Hindlimb muscle (tissue), 1 donor: ENCODE measurements around the gene PRKCD. TPM values are rescaled to one million over a fixed set of nuclear protein-coding genes. Genes with fewer than 3 reads are reported as not detected.

Experiments
- DNase-seq: peaks from one replicate; pipeline ENCODE4 v3.0.0-alpha.2; 2013
- polyA plus RNA-seq: library from polyadenylated mRNA; unstranded; fragments of 120-200 nt; gene quantifications from one replicate; pipeline ENCODE4 v1.2.1, GENCODE V29; 2013; ENCODE audit not compliant: insufficient read length

The PRKCD gene
- polyA plus RNA-seq, 1 donor = 8.2 TPM

DNA sequence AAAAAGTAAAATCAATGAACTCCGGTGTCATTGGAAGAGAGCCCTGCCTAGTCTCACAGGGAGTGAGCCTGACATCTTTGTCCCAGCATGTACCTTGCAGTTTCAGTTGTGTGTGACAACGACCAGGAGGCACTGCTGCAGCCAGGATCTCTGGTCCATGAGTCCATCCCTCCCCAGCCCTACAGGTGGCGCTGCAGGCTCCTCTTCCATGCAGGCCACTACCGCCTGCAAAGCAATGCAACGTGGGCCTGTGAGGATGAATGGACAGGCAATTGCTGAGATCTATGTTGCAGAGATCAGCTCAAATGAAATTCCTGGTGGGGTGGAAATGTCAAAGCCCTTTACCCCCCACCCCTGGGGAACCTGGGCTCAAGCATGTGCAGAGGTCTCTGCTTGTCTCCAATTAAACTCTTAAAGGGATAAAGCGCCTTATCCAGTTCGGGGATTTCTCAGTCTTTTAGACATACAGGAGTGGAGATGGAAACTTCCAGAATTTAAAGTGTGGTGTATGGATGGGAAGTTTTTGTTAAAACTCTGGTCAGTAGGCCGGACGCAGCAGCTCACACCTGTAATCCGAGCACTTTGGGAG lies 59.0 kb downstream of the PRKCD start:
- DNase-seq = peak; percentile 56

GRCh38 chr3:53221345-53221744 lies 60.3 kb downstream of the PRKCD start:
- no peak for DNase-seq

GRCh38 chr3:53221827-53222182 lies 60.8 kb downstream of the PRKCD start:
- DNase-seq = no peak

- DNase-seq = no peak
Observed at GRCh38 chr3:53222183-53222901, 61.3 kb downstream of the PRKCD start.

GRCh38 chr3:53223025-53223424 lies 62.0 kb downstream of the PRKCD start:
- DNase-seq = no peak

DNA sequence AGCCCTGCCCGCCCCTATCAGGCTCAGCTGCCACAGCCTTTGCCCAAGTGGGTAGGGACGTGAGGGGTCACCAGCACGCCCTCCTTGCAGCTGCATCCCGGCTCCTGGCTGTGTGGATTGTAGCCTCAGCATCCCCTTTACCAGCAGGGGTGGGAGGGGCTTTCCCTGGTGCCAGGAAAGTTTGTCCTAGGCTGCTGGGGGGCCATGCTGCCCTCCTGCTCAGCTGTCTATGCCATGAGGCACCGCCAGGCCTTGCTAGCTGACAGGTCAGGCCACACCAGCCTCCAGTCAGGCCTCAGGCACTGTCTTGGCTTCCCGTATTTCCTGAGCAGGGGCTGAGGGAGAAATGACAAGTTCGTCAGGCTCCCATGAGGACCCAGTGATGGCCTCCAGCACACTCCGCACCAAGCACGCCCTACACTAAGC lies 62.5 kb downstream of the PRKCD start:
- DNase-seq = no peak

DNA sequence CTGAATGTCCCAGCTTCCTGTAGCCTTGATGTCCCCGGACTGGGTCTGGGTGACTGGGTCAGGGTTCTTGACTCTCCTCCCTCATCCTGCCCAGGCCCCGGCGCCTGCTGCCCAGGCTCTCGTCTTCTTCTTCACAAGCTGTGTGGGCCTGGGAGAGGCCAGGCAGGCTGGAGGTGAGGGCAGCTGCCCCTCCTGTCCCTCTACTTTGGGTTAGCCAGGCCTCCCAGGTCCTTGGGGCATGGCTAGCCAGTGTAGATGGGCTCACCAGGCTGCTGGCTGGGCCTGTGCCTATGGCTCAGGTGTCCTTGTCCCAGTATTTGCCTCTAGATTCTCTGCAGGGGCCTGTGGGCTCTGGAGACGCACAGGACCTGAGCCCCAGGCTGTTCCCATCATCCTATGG lies 63.0 kb downstream of the PRKCD start:
- no peak for DNase-seq

DNA sequence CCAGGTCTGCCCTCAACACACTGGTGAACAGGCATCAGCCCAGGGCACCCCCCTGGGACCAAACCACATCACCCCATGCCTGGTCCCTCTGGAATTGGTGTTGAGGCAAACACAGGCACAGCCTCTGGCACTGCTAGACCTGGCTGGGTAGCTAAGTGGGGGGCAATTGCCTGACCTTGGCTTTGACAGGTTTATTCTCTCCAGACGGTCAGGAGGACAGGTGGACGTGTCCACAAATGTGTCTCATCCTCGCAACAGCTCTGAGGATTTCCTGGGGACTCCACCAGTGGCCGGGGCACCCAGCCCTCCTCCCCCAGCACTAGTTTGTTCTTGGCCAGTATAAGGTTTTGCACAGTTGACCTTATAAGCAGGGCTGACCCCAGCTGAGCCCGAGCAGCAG lies 63.5 kb downstream of the PRKCD start:
- no peak for DNase-seq

GRCh38 chr3:53225181-53225580 lies 64.2 kb downstream of the PRKCD start:
- no peak for DNase-seq

DNA sequence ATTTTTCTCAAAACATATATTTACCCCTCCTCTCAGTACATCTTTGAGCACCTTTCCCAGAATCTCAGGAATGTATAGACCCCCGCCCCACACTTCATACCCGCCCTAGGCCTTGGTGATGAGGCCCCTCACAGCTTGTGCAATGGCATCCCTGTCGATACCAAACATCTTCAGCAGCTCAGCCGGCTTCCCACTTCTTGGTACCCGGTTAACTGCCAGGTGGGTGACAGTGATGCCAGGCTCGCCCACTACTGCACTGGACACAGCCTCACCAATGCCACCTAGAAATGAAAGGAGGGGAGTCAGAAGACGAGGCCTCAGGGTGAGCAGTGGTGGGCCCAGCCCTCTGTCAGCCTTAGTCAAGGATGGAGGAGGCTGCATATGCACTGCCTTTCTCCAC lies 64.6 kb downstream of the PRKCD start:
- DNase-seq = no peak

GRCh38 chr3:53226142-53226840 lies 65.3 kb downstream of the PRKCD start:
- DNase-seq = no peak

- DNase-seq = no peak
Observed at GRCh38 chr3:53226841-53227407, 65.9 kb downstream of the PRKCD start.

GRCh38 chr3:53227993-53228885 lies 67.2 kb downstream of the PRKCD start:
- no peak for DNase-seq

DNA sequence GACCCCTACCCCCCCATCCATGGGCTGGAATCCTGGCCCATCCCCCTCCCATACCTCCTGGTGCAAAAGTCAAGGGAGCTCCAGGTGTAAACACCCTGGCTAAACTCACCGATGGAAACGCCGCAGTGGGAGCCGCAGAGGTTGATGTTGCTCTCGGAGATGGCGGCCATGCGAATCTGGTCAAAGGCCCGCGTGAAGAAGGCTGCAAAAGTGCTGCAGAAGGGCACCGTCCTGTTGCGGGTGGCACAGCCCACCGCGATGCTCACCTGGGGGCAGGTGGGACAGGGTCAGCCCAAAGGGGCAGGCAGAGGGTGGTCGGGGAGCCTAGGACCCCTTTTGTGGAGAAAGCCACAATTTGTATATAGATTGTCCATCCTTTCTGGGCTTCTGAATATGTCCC lies 68.2 kb downstream of the PRKCD start:
- DNase-seq = no peak

GRCh38 chr3:53229606-53230005 lies 68.6 kb downstream of the PRKCD start:
- no peak for DNase-seq

- DNase-seq = no peak
Observed at GRCh38 chr3:53230041-53230621, 69.1 kb downstream of the PRKCD start.

- DNase-seq = no peak
Observed at GRCh38 chr3:53230789-53231188, 69.8 kb downstream of the PRKCD start.

DNA sequence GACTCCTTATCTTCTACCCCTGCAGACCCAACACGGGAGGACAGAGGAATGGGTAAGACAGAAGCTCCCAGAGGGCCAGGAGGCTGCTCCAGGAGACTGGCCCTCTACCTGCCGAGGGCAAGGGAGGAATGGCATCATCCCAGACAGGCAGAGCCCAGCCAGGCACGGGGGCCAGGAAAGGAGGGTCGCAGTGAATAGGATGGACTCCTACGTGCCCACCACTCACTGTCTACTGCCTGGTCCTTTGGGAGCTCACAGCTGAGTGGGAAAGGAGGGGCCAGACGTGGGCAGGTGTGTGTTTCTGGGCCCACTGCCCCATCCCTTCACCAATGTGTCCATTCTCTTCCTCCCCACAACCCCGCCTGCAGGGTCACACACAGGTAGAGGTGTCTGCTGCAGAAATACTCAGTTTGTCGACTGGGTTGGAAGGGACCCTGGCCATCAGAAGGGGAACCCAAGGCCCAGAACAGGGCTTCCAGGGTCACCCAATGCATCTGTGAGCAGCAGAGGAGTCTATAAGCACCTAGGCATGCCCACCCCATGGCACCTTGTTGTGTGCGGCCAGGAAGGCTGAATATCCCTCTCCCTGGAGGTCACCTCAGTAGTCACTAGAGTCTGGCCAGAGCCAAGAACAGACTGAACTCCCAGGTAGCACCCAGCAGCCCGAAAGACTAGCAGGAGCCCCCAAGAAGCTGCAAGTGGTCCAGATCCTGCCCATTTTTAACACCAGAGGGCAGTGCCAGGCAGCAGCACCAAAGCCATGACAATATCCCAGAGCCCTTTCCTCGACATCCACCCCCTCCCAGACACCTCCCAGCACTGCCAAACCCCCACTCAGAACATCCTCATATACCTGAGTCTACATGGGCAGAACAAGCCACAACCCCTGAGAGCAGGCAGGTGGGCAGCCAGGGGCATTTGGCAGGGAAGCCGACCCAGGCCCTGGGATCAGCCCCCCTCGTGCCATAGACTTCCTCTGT lies 70.8 kb downstream of the PRKCD start:
- DNase-seq = no peak

GRCh38 chr3:53232641-53233377 lies 71.8 kb downstream of the PRKCD start:
- DNase-seq = no peak
